ENCODE measurements around the gene AP4S1.
"Not testable (repeated sequence)": the region's sequence is repeated elsewhere in the genome, so short reads cannot be mapped to it uniquely, and the experiment has no call there.

The AP4S1 gene

GRCh38 chr14:31009836-31010574 is 15.4 kb upstream of the AP4S1 start:
- DNase-seq = no peak

DNA sequence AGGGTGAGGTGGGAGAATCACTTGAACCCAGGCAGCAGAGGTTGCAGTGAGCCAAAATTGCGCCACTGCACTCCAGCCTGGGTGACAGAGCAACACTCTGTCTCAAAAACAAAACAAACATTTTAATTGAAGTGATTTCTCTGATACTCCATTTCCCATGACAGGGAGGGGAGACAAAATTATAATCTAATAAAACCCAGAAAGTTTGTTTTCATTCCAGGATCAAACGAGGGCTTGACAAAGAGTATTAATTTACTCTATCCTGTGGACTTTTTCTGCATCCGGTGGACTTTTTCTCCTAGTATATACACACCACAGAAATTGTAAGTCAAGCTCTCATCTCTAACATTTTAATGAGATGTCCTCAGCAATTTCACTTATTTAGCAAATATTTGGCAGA is 14.5 kb upstream of the AP4S1 start:
- DNase-seq = no peak

DNA sequence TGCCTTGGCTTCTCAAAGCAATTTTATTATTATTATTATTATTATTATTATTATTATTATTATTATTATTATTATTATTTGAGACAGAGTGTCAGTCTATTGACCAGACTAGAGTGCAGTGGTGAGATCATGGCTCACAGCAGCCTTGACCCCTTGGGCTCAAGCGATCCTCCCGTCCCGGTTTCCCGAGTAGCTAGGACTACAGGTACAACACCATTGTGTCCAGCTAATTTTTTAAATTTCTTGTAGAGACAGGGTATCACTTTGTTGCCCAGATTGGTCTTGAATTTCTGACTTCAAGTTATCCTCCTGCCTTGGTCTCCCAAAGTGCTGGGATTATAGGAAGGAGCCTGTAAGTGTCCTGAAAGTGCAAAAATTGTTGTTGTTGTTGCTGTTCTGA is 11.6 kb upstream of the AP4S1 start:
- no peak for DNase-seq

DNA sequence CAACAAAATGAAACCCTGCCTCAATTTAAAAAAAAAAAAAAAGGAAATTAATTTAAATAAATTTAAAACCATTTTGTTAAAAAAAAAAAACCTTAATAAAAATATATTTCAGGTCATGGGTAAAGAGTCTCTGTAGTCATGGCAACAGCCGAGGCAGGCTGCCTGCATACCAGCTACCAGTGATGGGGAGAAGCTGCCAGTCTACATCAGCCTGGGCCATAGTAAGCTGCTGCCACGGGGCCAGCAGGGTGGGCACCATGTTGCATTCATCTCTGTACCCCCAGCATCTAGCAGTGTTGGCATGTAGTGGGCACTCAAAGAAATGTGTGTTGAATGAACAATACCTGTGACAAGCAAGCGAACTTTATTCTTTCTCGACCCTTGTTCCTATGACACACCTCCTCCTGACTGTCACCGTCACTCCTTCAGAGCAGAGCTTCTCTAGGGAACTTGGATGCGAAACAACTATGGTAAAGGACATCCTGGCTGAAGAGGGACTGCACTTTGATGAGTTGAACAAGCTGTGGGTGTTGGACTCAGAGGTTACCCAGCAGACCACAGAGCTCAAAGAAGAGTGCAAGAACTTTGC is 7.3 kb upstream of the AP4S1 start:
- DNase-seq = no peak

GRCh38 chr14:31020834-31021575 is 4.4 kb upstream of the AP4S1 start:
- DNase-seq = no peak

DNA sequence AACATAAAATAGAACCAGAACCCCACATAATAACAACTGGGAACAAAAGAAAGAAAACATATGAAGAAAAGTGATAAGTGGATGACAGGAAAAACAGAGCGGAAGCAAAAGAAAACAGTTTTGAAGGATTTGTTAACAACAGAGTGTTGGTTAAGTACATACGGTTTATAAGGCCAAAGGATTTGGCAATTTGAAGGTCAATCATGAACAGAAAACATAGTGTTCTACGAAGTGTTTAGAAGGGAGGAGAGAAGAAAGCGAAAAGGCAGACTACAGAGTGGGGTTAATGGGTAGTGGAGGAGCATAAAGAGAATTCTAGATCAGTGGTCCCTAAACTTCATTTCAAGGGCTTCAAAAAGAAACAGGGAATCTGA is 3.9 kb upstream of the AP4S1 start:
- no peak for DNase-seq

GRCh38 chr14:31022386-31022785 is 3.1 kb upstream of the AP4S1 start:
- DNase-seq = no peak

- DNase-seq = no peak
Measured at GRCh38 chr14:31024010-31024480, 1.4 kb upstream of the AP4S1 start.

- DNase-seq = no peak
Measured at GRCh38 chr14:31024577-31025366, 677 bp upstream of the AP4S1 start.

GRCh38 chr14:31026077-31026449 is 614 bp downstream of the AP4S1 start, which contains the start of gene STRN3:
Gene STRN3 (minus strand): TSS chr14:31026379. CDS start chr14:31026185, 194 bp downstream.
- no peak for DNase-seq

GRCh38 chr14:31026450-31027235 is 1.2 kb downstream of the AP4S1 start:
- peak; percentile 97 for DNase-seq

DNA sequence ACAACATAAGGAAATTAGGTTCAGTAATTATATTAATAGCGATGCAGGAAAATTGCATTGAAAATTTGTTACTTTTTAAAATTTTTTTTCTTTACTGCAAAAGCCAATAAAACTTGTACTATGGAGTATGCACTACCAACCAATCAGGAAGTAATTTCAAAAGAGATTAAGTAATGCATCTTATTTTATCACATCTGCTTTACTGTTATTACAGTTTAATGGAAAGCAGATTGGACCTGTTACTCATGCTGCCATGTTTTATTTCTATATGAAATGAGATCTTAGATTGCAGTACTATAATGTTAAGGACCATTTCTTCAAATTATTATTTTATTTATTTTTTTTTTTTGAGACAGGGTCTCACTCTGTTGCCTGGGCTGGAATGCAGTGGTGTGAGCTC is 2.4 kb downstream of the AP4S1 start:
- DNase-seq = no peak

DNA sequence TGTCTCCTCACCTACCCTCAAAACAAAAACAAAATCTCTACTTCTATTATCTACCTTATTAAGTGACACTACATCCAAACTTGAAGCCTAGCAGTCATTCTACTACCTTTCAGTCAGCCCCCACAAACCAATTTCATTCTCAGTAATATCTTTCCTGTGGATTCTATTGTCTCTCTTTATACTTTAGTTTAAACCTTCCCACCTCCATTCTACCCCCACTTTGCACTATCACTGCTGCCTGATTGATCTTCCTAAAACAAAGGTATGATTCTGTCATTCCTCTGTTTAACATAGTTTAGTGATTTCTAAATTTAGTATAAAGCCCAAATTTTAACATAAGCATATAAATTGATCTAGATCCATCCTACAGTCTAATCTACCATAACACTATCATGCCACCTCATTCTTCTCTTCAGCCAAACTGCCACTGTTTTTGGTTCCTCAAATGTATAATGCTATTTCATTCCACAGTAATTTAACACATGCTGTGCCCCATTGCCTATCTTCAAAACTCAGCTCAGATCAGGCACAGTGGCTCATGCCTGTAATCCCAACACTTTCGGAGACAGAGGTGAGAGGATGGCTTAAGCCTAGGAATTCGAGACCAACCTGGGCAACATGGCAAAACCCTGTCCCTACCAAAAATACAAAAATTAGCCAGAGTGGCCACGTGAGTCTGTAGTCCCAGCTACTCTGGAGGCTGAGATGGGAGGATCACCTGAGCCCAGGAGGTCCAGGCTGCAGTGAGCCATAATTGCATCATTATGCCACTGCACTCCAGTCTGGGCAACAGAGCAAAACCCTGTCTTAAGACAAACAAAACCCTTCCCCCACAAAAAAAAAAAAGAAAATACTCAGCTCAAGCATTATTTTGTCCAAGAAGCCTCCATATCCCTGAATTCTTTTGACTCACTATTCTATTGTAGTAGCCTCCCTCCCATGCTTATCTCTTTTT is 3.8 kb downstream of the AP4S1 start:
- DNase-seq = no peak

- DNase-seq = no peak
Measured at GRCh38 chr14:31030469-31030868, 5.0 kb downstream of the AP4S1 start.

- DNase-seq = no peak
Measured at GRCh38 chr14:31036552-31036951, 11.1 kb downstream of the AP4S1 start.

DNA sequence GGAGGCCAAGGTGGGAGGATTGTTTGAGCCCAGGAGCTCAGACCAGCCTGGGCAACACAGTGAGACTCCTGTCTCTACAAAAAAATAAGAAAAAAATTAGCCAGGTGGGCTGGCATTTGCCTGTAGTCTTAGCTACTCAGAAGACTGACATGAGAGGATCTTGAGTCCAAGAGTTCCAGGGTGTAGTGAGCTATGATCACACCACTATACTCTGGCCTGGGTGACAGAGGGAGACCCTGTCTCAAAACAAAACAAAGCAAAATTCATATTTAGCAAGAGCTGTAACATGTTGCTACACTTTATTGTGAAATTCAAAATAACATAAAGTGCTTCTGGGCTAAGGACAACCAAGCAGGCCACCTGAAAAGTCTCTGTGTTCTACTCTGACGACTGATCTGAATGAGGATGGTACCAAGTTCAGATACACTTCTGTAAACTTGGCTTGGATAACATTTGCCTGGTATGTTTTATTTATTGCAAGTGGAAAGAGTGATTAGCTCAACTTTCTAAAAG is 12.3 kb downstream of the AP4S1 start:
- no peak for DNase-seq

GRCh38 chr14:31038521-31039166 is 13.2 kb downstream of the AP4S1 start:
- DNase-seq = no peak

GRCh38 chr14:31042300-31042699 is 16.9 kb downstream of the AP4S1 start:
- no peak for DNase-seq

- DNase-seq = not testable (repeated sequence)
Measured at GRCh38 chr14:31042893-31043292, 17.4 kb downstream of the AP4S1 start.

- no peak for DNase-seq
Measured at GRCh38 chr14:31043379-31043778, 17.9 kb downstream of the AP4S1 start.
